ENCODE data around the gene R3HCC1L. TPM values are rescaled to one million over a fixed set of nuclear protein-coding genes. Genes with fewer than 3 reads are reported as not detected.
"Not testable (repeated sequence)": the region's sequence is repeated elsewhere in the genome, so short reads cannot be mapped to it uniquely, and the experiment has no call there.

The R3HCC1L gene
- polyA plus RNA-seq, 2 donors, result 4.9 to 7.4 TPM

- Histone ChIP-seq H3K27me3 (ENCODE audit: control insufficient read depth in 1 of 2, insufficient read depth in 2 of 2, low read length in 2 of 2) (no peaks in the 10 kb centered on the region), H3K9me3 (ENCODE audit: control insufficient read depth in 2 of 2, insufficient read depth in 1 of 2, low read depth in 1 of 2, low read length in 1 of 2) (no peaks in the 10 kb centered on the region), H3K4me3 (ENCODE audit: low read depth in 1 of 2, low read length in 2 of 2) (no peak overlapping the region), H3K36me3 (ENCODE audit: control insufficient read depth in 2 of 2, insufficient read depth in 2 of 2, low read length in 1 of 2) (peaks cover 3 to 4% of the 10 kb centered on the region in 2 donors), H3K27ac (ENCODE audit: low read depth in 2 of 2, low read length in 1 of 2) (no peak overlapping the region), H3K4me1 (ENCODE audit: control insufficient read depth in 2 of 2, insufficient read depth in 2 of 2, low read length in 1 of 2) (no peaks in the 10 kb centered on the region)
- WGBS, 2 donors, result 87 to 89% methylated on average over 7 of the region's 7 CpGs
These were observed 33.7 kb downstream of the R3HCC1L start for GRCh38 chr10:98168147-98168546.

- Histone ChIP-seq H3K4me3 (ENCODE audit: low read depth in 1 of 2, low read length in 2 of 2) (no peak overlapping the region), H3K9me3 (ENCODE audit: control insufficient read depth in 2 of 2, insufficient read depth in 1 of 2, low read depth in 1 of 2, low read length in 1 of 2) (no peaks in the 10 kb centered on the region), H3K27ac (ENCODE audit: low read depth in 2 of 2, low read length in 1 of 2) (no peak overlapping the region), H3K36me3 (ENCODE audit: control insufficient read depth in 2 of 2, insufficient read depth in 2 of 2, low read length in 1 of 2) (peaks cover 3 to 4% of the 10 kb centered on the region in 2 donors), H3K4me1 (ENCODE audit: control insufficient read depth in 2 of 2, insufficient read depth in 2 of 2, low read length in 1 of 2) (no peaks in the 10 kb centered on the region), H3K27me3 (ENCODE audit: control insufficient read depth in 1 of 2, insufficient read depth in 2 of 2, low read length in 2 of 2) (no peaks in the 10 kb centered on the region)
- 84 to 86% methylated on average over 3 of the region's 3 CpGs for WGBS, 2 donors
These were observed 34.3 kb downstream of the R3HCC1L start for GRCh38 chr10:98168766-98169165.

- H3K36me3 ChIP-seq (ENCODE audit: control insufficient read depth in 2 of 2, insufficient read depth in 2 of 2, low read length in 1 of 2), result peaks cover 3 to 4% of the 10 kb centered on the region in 2 donors
- no peak overlapping the region for H3K27ac ChIP-seq (ENCODE audit: low read depth in 2 of 2, low read length in 1 of 2)
- H3K9me3 ChIP-seq (ENCODE audit: control insufficient read depth in 2 of 2, insufficient read depth in 1 of 2, low read depth in 1 of 2, low read length in 1 of 2), result no peaks in the 10 kb centered on the region
- WGBS, 2 donors, result 80 to 82% methylated on average over 2 of the region's 2 CpGs
- H3K4me3 ChIP-seq (ENCODE audit: low read depth in 1 of 2, low read length in 2 of 2), result no peak overlapping the region
- H3K27me3 ChIP-seq (ENCODE audit: control insufficient read depth in 1 of 2, insufficient read depth in 2 of 2, low read length in 2 of 2), result no peaks in the 10 kb centered on the region
- H3K4me1 ChIP-seq (ENCODE audit: control insufficient read depth in 2 of 2, insufficient read depth in 2 of 2, low read length in 1 of 2), result no peaks in the 10 kb centered on the region
These were observed 34.9 kb downstream of the R3HCC1L start for GRCh38 chr10:98169379-98169778.

- Histone ChIP-seq H3K27ac (ENCODE audit: low read depth in 2 of 2, low read length in 1 of 2) (no peak overlapping the region), H3K36me3 (ENCODE audit: control insufficient read depth in 2 of 2, insufficient read depth in 2 of 2, low read length in 1 of 2) (peaks cover 0 to 3% of the 10 kb centered on the region in 2 donors), H3K4me1 (ENCODE audit: control insufficient read depth in 2 of 2, insufficient read depth in 2 of 2, low read length in 1 of 2) (no peaks in the 10 kb centered on the region), H3K4me3 (ENCODE audit: low read depth in 1 of 2, low read length in 2 of 2) (no peak overlapping the region), H3K27me3 (ENCODE audit: control insufficient read depth in 1 of 2, insufficient read depth in 2 of 2, low read length in 2 of 2) (no peaks in the 10 kb centered on the region), H3K9me3 (ENCODE audit: control insufficient read depth in 2 of 2, insufficient read depth in 1 of 2, low read depth in 1 of 2, low read length in 1 of 2) (no peaks in the 10 kb centered on the region)
- WGBS, 2 donors, result 52 to 53% methylated on average over 3 of the region's 3 CpGs
These were observed 36.0 kb downstream of the R3HCC1L start for GRCh38 chr10:98170249-98171117.

GRCh38 chr10:98172073-98172472, 37.6 kb downstream of the R3HCC1L start:
- peaks cover 0 to 3% of the 10 kb centered on the region in 2 donors for H3K36me3 ChIP-seq (ENCODE audit: control insufficient read depth in 2 of 2, insufficient read depth in 2 of 2, low read length in 1 of 2)
- no peaks in the 10 kb centered on the region for H3K9me3 ChIP-seq (ENCODE audit: control insufficient read depth in 2 of 2, insufficient read depth in 1 of 2, low read depth in 1 of 2, low read length in 1 of 2)
- WGBS, 2 donors, result 48 to 57% methylated on average over 4 of the region's 4 CpGs
- H3K4me1 ChIP-seq (ENCODE audit: control insufficient read depth in 2 of 2, insufficient read depth in 2 of 2, low read length in 1 of 2), result no peaks in the 10 kb centered on the region
- no peak overlapping the region for H3K27ac ChIP-seq (ENCODE audit: low read depth in 2 of 2, low read length in 1 of 2)
- H3K4me3 ChIP-seq (ENCODE audit: low read depth in 1 of 2, low read length in 2 of 2), result no peak overlapping the region
- H3K27me3 ChIP-seq (ENCODE audit: control insufficient read depth in 1 of 2, insufficient read depth in 2 of 2, low read length in 2 of 2), result no peaks in the 10 kb centered on the region

GRCh38 chr10:98172495-98172894, 38.0 kb downstream of the R3HCC1L start:
- H3K27ac ChIP-seq (ENCODE audit: low read depth in 2 of 2, low read length in 1 of 2), result no peak overlapping the region
- no peaks in the 10 kb centered on the region for H3K4me1 ChIP-seq (ENCODE audit: control insufficient read depth in 2 of 2, insufficient read depth in 2 of 2, low read length in 1 of 2)
- WGBS, 2 donors, result 80 to 87% methylated on average over 5 of the region's 5 CpGs
- no peaks in the 10 kb centered on the region for H3K9me3 ChIP-seq (ENCODE audit: control insufficient read depth in 2 of 2, insufficient read depth in 1 of 2, low read depth in 1 of 2, low read length in 1 of 2)
- H3K36me3 ChIP-seq (ENCODE audit: control insufficient read depth in 2 of 2, insufficient read depth in 2 of 2, low read length in 1 of 2), result peaks cover 0 to 3% of the 10 kb centered on the region in 2 donors
- no peak overlapping the region for H3K4me3 ChIP-seq (ENCODE audit: low read depth in 1 of 2, low read length in 2 of 2)
- H3K27me3 ChIP-seq (ENCODE audit: control insufficient read depth in 1 of 2, insufficient read depth in 2 of 2, low read length in 2 of 2), result no peaks in the 10 kb centered on the region

GRCh38 chr10:98173260-98173659, 38.8 kb downstream of the R3HCC1L start:
- Histone ChIP-seq H3K27ac (ENCODE audit: low read depth in 2 of 2, low read length in 1 of 2) (no peak overlapping the region), H3K4me1 (ENCODE audit: control insufficient read depth in 2 of 2, insufficient read depth in 2 of 2, low read length in 1 of 2) (no peaks in the 10 kb centered on the region), H3K36me3 (ENCODE audit: control insufficient read depth in 2 of 2, insufficient read depth in 2 of 2, low read length in 1 of 2) (peaks cover 0 to 3% of the 10 kb centered on the region in 2 donors), H3K9me3 (ENCODE audit: control insufficient read depth in 2 of 2, insufficient read depth in 1 of 2, low read depth in 1 of 2, low read length in 1 of 2) (no peaks in the 10 kb centered on the region), H3K4me3 (ENCODE audit: low read depth in 1 of 2, low read length in 2 of 2) (no peak overlapping the region), H3K27me3 (ENCODE audit: control insufficient read depth in 1 of 2, insufficient read depth in 2 of 2, low read length in 2 of 2) (no peaks in the 10 kb centered on the region)
- WGBS, 2 donors, result 88 to 91% methylated on average over 6 of the region's 6 CpGs

GRCh38 chr10:98182351-98182915, 48.0 kb downstream of the R3HCC1L start:
- H3K36me3 ChIP-seq (ENCODE audit: control insufficient read depth in 2 of 2, insufficient read depth in 2 of 2, low read length in 1 of 2); H3K27ac ChIP-seq (ENCODE audit: low read depth in 2 of 2, low read length in 1 of 2); H3K9me3 ChIP-seq (ENCODE audit: control insufficient read depth in 2 of 2, insufficient read depth in 1 of 2, low read depth in 1 of 2, low read length in 1 of 2); H3K4me1 ChIP-seq (ENCODE audit: control insufficient read depth in 2 of 2, insufficient read depth in 2 of 2, low read length in 1 of 2); H3K4me3 ChIP-seq (ENCODE audit: low read depth in 1 of 2, low read length in 2 of 2); H3K27me3 ChIP-seq (ENCODE audit: control insufficient read depth in 1 of 2, insufficient read depth in 2 of 2, low read length in 2 of 2): not testable (repeated sequence)
- WGBS, 2 donors, result 95 to 96% methylated on average over 14 of the region's 14 CpGs

- 94 to 96% methylated on average over 1 of the region's 1 CpG for WGBS, 2 donors
- Histone ChIP-seq H3K4me1 (ENCODE audit: control insufficient read depth in 2 of 2, insufficient read depth in 2 of 2, low read length in 1 of 2) (no peaks in the 10 kb centered on the region), H3K27ac (ENCODE audit: low read depth in 2 of 2, low read length in 1 of 2) (no peak overlapping the region), H3K9me3 (ENCODE audit: control insufficient read depth in 2 of 2, insufficient read depth in 1 of 2, low read depth in 1 of 2, low read length in 1 of 2) (no peaks in the 10 kb centered on the region), H3K4me3 (ENCODE audit: low read depth in 1 of 2, low read length in 2 of 2) (no peak overlapping the region), H3K36me3 (ENCODE audit: control insufficient read depth in 2 of 2, insufficient read depth in 2 of 2, low read length in 1 of 2) (peaks cover 0 to 7% of the 10 kb centered on the region in 2 donors), H3K27me3 (ENCODE audit: control insufficient read depth in 1 of 2, insufficient read depth in 2 of 2, low read length in 2 of 2) (no peaks in the 10 kb centered on the region)
These were observed 52.2 kb downstream of the R3HCC1L start for GRCh38 chr10:98186681-98187080.

GRCh38 chr10:98190773-98191172, 56.3 kb downstream of the R3HCC1L start:
- not testable (repeated sequence) for H3K36me3 ChIP-seq (ENCODE audit: control insufficient read depth in 2 of 2, insufficient read depth in 2 of 2, low read length in 1 of 2); H3K9me3 ChIP-seq (ENCODE audit: control insufficient read depth in 2 of 2, insufficient read depth in 1 of 2, low read depth in 1 of 2, low read length in 1 of 2); H3K4me3 ChIP-seq (ENCODE audit: low read depth in 1 of 2, low read length in 2 of 2); H3K27ac ChIP-seq (ENCODE audit: low read depth in 2 of 2, low read length in 1 of 2); H3K4me1 ChIP-seq (ENCODE audit: control insufficient read depth in 2 of 2, insufficient read depth in 2 of 2, low read length in 1 of 2); H3K27me3 ChIP-seq (ENCODE audit: control insufficient read depth in 1 of 2, insufficient read depth in 2 of 2, low read length in 2 of 2)
- 95 to 96% methylated on average over 4 of the region's 4 CpGs for WGBS, 2 donors
